Endothelial cell (in vitro differentiated cells): Measurements from ENCODE around the gene RPL10A. TPM values are rescaled to one million over a fixed set of nuclear protein-coding genes. Genes with fewer than 3 reads are reported as not detected.

Experiments used
- DNase-seq: peaks from one replicate; pipeline ENCODE4 v3.0.0; 2021; ENCODE audit warnings: low spot score
- H3K27ac Mint-ChIP-seq: one replicate; pipeline ENCODE4 v1.8.0; 2021; ENCODE audit warnings: mixed read lengths, inconsistent platforms; ENCODE audit not compliant: unreplicated experiment
- H3K27me3 Mint-ChIP-seq: one replicate; pipeline ENCODE4 v1.8.0; 2021; ENCODE audit warnings: mild to moderate bottlenecking, moderate library complexity, mixed read lengths, inconsistent platforms; ENCODE audit not compliant: unreplicated experiment
- H3K36me3 Mint-ChIP-seq: one replicate; pipeline ENCODE4 v1.8.0; 2021; ENCODE audit warnings: mild to moderate bottlenecking, low read depth, mixed read lengths, inconsistent platforms; ENCODE audit not compliant: unreplicated experiment
- H3K4me1 Mint-ChIP-seq: one replicate; pipeline ENCODE4 v1.8.0; 2021; ENCODE audit warnings: mild to moderate bottlenecking, mixed read lengths, inconsistent platforms; ENCODE audit not compliant: unreplicated experiment
- H3K4me3 Mint-ChIP-seq: one replicate; pipeline ENCODE4 v1.8.0; 2021; ENCODE audit warnings: mild to moderate bottlenecking, mixed read lengths, inconsistent platforms; ENCODE audit not compliant: unreplicated experiment
- H3K9me3 Mint-ChIP-seq: one replicate; pipeline ENCODE4 v1.8.0; 2021; ENCODE audit warnings: mixed read lengths, inconsistent platforms; ENCODE audit not compliant: unreplicated experiment
- total RNA-seq: library from RNA; stranded (reverse); fragmentation: NEBNext Ultra II Directional; extraction: Animal tissue kit (Norgen Biotek cat#: 25700); gene quantifications from one replicate; pipeline ENCODE4 v1.2.1, GENCODE V29; 2021; ENCODE audit not compliant: unreplicated experiment
- TF ChIP-seq, protein P1 (sequence below): fragments of 200-600 bp; sonication (generic); IDR thresholded peaks from one replicate; pipeline ENCODE4 v1.5.0; 2021; ENCODE audit warnings: antibody characterized with exemption; ENCODE audit not compliant: unreplicated experiment

The RPL10A gene
- total RNA-seq, 1 donor from 2014 or later: 1,320 TPM

GRCh38 chr6:35469751-35470662, 1.8 kb downstream of the RPL10A start:
- Mint-ChIP-seq H3K36me3 (peaks cover 23% of the 10 kb centered on the region), H3K9me3 (no peaks in the 10 kb centered on the region)

GRCh38 chr6:35470663-35471120, 2.5 kb downstream of the RPL10A start:
- no peak overlapping the region for H3K27ac Mint-ChIP-seq
- no peaks in the 10 kb centered on the region for H3K9me3 Mint-ChIP-seq
- H3K27me3 Mint-ChIP-seq: peaks cover 6% of the 10 kb centered on the region
- TF ChIP-seq, protein P1, sequence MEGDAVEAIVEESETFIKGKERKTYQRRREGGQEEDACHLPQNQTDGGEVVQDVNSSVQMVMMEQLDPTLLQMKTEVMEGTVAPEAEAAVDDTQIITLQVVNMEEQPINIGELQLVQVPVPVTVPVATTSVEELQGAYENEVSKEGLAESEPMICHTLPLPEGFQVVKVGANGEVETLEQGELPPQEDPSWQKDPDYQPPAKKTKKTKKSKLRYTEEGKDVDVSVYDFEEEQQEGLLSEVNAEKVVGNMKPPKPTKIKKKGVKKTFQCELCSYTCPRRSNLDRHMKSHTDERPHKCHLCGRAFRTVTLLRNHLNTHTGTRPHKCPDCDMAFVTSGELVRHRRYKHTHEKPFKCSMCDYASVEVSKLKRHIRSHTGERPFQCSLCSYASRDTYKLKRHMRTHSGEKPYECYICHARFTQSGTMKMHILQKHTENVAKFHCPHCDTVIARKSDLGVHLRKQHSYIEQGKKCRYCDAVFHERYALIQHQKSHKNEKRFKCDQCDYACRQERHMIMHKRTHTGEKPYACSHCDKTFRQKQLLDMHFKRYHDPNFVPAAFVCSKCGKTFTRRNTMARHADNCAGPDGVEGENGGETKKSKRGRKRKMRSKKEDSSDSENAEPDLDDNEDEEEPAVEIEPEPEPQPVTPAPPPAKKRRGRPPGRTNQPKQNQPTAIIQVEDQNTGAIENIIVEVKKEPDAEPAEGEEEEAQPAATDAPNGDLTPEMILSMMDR: no peak
- peaks cover 23% of the 10 kb centered on the region for H3K36me3 Mint-ChIP-seq
- DNase-seq: no peak
- peak overlapping the region; percentile 97 for H3K4me3 Mint-ChIP-seq
- peaks cover 18% of the 10 kb centered on the region for H3K4me1 Mint-ChIP-seq

More at GRCh38 chr6:35469751-35470662, 1.8 kb downstream of the RPL10A start:
- H3K4me1 Mint-ChIP-seq: peaks cover 18% of the 10 kb centered on the region
- peak overlapping the region; percentile 74 for H3K27ac Mint-ChIP-seq
- TF ChIP-seq, protein P1: no peak
- no peak for DNase-seq
- H3K4me3 Mint-ChIP-seq: peak overlapping the region; percentile 97
- peaks cover 4% of the 10 kb centered on the region for H3K27me3 Mint-ChIP-seq

- Mint-ChIP-seq H3K9me3 (no peaks in the 10 kb centered on the region), H3K27ac (no peak overlapping the region), H3K27me3 (peaks cover 6% of the 10 kb centered on the region), H3K4me1 (peaks cover 18% of the 10 kb centered on the region), H3K4me3 (no peak overlapping the region), H3K36me3 (peaks cover 23% of the 10 kb centered on the region)
- DNase-seq: no peak
- TF ChIP-seq, protein P1: no peak
Observed at GRCh38 chr6:35471836-35472345, 3.7 kb downstream of the RPL10A start.

DNA sequence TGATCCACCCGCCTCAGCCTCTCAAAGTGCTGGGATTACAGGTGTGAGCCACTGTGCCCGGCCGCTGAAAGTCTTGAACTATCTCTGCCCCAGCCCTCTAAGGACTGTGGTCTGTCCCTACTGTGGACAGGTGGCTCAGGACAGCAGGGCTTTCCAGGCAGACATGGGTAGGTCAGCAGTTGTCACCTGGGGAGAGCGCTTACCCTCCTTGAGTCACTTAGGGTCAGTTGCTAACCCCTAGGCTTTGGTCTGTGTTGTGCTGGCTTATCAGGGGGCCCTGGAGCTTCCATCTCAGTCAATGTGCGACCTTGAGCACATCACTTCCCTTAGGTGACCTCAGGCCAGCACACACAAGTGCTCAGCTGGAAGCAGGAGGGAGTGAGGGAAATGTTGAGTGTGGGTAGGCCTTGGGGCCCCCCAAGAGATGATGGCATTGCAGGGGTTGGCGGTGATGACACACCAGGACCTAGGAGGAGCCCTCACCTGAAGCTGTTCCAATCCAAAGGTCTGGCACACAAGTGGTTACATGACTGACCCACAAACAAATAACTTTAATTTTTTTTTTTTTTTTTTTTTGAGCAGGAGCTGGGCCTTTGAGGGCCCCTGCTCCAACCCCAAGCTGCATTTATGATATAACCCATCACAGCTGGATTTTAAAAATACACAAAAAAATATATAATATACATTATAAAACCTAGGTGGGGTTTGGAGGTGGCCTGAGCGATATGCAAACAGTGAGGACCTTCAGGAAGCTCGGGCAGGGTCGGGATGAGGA, 5.1 kb downstream of the RPL10A start:
- Mint-ChIP-seq H3K4me3 (no peak overlapping the region), H3K9me3 (no peaks in the 10 kb centered on the region), H3K27me3 (peaks cover 6% of the 10 kb centered on the region), H3K4me1 (peaks cover 13% of the 10 kb centered on the region), H3K36me3 (peaks cover 18% of the 10 kb centered on the region), H3K27ac (no peak overlapping the region)
- DNase-seq: no peak
- TF ChIP-seq, protein P1: no peak
